ENCODE data around the gene GOLIM4. TPM values are rescaled to one million over a fixed set of nuclear protein-coding genes. Genes with fewer than 3 reads are reported as not detected.
A peak's percentile ranks its signal among the peaks of the same experiment; 100 is the strongest.

The GOLIM4 gene
- total and polyA plus RNA-seq, 2 of the 13 experiments (the other 11 are each of a cell fraction or from before 2014, with no cell fraction given) = 10.9 to 47.7 TPM

DNA sequence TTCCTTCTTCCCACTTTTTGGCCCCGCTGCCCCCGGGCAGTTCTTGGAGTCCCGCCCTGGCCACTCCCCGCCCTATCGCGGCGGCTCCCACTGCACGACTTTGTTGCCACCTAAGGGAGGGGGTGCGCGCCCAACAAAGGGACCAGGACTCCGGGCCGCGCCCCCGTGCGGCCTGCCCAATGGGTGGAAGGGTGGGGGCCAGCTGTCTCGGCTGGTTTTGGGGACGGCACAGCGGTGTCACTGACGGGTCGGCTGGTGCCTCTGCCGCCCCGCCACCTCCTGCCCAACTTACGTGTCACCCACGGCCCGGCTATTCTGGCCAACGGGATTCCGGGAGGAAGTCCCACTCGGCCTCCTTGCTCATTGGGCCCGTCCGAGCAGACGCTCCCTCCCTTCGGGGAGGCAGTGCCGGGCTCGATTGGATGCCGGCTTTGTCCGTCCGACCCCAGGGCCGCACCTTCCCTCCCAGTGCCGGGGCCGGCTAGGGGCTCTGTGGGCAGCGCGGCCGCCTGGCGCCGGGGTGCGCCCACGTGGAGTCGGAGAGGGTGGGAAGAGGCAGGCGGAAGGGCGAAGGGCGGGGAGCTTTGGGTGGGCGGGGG, at the start of gene GOLIM4 (continued):
- TF ChIP-seq JUND (CRISPR knock-in tag; IDR thresholded peaks at IDR 0.05) (no peak), MEF2D (CRISPR knock-in tag; IDR thresholded peaks at IDR 0.05) (peak; percentile 81; the same call in 1 of the 2 replicates), ZNF446 (CRISPR knock-in tag; IDR thresholded peaks at IDR 0.05) (no peak; the same call in 1 of the 2 replicates), SIN3B (IDR thresholded peaks at IDR 0.05; ENCODE audit: low read length) (no peak), PHB2 (IDR thresholded peaks at IDR 0.05; ENCODE audit: partially characterized antibody) (no peak), MBNL3 (CRISPR knock-in tag; conservative IDR thresholded peaks at IDR 0.05) (no peak), PHF21A (CRISPR knock-in tag; IDR thresholded peaks at IDR 0.05) (no peak), NFRKB (IDR thresholded peaks at IDR 0.05) (no peak), SMC3 (IDR thresholded peaks at IDR 0.05; ENCODE audit: low read length) (no peak), ARNT2 (CRISPR knock-in tag; IDR thresholded peaks at IDR 0.05; ENCODE audit: low read depth) (peak; percentile 80; the same call in 1 of the 2 replicates), ZMYM2 (CRISPR knock-in tag; IDR thresholded peaks at IDR 0.05) (peak; percentile 57; the same call in 1 of the 2 replicates)
- TF ChIP-seq, protein P1, sequence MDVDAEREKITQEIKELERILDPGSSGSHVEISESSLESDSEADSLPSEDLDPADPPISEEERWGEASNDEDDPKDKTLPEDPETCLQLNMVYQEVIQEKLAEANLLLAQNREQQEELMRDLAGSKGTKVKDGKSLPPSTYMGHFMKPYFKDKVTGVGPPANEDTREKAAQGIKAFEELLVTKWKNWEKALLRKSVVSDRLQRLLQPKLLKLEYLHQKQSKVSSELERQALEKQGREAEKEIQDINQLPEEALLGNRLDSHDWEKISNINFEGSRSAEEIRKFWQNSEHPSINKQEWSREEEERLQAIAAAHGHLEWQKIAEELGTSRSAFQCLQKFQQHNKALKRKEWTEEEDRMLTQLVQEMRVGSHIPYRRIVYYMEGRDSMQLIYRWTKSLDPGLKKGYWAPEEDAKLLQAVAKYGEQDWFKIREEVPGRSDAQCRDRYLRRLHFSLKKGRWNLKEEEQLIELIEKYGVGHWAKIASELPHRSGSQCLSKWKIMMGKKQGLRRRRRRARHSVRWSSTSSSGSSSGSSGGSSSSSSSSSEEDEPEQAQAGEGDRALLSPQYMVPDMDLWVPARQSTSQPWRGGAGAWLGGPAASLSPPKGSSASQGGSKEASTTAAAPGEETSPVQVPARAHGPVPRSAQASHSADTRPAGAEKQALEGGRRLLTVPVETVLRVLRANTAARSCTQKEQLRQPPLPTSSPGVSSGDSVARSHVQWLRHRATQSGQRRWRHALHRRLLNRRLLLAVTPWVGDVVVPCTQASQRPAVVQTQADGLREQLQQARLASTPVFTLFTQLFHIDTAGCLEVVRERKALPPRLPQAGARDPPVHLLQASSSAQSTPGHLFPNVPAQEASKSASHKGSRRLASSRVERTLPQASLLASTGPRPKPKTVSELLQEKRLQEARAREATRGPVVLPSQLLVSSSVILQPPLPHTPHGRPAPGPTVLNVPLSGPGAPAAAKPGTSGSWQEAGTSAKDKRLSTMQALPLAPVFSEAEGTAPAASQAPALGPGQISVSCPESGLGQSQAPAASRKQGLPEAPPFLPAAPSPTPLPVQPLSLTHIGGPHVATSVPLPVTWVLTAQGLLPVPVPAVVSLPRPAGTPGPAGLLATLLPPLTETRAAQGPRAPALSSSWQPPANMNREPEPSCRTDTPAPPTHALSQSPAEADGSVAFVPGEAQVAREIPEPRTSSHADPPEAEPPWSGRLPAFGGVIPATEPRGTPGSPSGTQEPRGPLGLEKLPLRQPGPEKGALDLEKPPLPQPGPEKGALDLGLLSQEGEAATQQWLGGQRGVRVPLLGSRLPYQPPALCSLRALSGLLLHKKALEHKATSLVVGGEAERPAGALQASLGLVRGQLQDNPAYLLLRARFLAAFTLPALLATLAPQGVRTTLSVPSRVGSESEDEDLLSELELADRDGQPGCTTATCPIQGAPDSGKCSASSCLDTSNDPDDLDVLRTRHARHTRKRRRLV (CRISPR knock-in tag; IDR thresholded peaks at IDR 0.05) = no peak
- TF ChIP-seq, protein P2, sequence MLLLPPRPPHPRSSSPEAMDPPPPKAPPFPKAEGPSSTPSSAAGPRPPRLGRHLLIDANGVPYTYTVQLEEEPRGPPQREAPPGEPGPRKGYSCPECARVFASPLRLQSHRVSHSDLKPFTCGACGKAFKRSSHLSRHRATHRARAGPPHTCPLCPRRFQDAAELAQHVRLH (CRISPR knock-in tag; IDR thresholded peaks at IDR 0.05; ENCODE audit: borderline replicate concordance, low read depth) = peak; percentile 56; the same call in 1 of the 2 replicates
- TF ChIP-seq, protein P3, sequence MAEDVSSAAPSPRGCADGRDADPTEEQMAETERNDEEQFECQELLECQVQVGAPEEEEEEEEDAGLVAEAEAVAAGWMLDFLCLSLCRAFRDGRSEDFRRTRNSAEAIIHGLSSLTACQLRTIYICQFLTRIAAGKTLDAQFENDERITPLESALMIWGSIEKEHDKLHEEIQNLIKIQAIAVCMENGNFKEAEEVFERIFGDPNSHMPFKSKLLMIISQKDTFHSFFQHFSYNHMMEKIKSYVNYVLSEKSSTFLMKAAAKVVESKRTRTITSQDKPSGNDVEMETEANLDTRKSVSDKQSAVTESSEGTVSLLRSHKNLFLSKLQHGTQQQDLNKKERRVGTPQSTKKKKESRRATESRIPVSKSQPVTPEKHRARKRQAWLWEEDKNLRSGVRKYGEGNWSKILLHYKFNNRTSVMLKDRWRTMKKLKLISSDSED (CRISPR knock-in tag; IDR thresholded peaks at IDR 0.05) = no peak
- TF ChIP-seq, protein P4, sequence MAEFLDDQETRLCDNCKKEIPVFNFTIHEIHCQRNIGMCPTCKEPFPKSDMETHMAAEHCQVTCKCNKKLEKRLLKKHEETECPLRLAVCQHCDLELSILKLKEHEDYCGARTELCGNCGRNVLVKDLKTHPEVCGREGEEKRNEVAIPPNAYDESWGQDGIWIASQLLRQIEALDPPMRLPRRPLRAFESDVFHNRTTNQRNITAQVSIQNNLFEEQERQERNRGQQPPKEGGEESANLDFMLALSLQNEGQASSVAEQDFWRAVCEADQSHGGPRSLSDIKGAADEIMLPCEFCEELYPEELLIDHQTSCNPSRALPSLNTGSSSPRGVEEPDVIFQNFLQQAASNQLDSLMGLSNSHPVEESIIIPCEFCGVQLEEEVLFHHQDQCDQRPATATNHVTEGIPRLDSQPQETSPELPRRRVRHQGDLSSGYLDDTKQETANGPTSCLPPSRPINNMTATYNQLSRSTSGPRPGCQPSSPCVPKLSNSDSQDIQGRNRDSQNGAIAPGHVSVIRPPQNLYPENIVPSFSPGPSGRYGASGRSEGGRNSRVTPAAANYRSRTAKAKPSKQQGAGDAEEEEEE (CRISPR knock-in tag; IDR thresholded peaks at IDR 0.05; ENCODE audit: borderline replicate concordance) = no peak
- TF ChIP-seq, protein P5, sequence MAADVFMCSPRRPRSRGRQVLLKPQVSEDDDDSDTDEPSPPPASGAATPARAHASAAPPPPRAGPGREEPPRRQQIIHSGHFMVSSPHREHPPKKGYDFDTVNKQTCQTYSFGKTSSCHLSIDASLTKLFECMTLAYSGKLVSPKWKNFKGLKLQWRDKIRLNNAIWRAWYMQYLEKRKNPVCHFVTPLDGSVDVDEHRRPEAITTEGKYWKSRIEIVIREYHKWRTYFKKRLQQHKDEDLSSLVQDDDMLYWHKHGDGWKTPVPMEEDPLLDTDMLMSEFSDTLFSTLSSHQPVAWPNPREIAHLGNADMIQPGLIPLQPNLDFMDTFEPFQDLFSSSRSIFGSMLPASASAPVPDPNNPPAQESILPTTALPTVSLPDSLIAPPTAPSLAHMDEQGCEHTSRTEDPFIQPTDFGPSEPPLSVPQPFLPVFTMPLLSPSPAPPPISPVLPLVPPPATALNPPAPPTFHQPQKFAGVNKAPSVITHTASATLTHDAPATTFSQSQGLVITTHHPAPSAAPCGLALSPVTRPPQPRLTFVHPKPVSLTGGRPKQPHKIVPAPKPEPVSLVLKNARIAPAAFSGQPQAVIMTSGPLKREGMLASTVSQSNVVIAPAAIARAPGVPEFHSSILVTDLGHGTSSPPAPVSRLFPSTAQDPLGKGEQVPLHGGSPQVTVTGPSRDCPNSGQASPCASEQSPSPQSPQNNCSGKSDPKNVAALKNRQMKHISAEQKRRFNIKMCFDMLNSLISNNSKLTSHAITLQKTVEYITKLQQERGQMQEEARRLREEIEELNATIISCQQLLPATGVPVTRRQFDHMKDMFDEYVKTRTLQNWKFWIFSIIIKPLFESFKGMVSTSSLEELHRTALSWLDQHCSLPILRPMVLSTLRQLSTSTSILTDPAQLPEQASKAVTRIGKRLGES (CRISPR knock-in tag; IDR thresholded peaks at IDR 0.05; ENCODE audit: borderline replicate concordance) = peak; percentile 28; the same call in 1 of the 2 replicates
- TF ChIP-seq, protein P6, sequence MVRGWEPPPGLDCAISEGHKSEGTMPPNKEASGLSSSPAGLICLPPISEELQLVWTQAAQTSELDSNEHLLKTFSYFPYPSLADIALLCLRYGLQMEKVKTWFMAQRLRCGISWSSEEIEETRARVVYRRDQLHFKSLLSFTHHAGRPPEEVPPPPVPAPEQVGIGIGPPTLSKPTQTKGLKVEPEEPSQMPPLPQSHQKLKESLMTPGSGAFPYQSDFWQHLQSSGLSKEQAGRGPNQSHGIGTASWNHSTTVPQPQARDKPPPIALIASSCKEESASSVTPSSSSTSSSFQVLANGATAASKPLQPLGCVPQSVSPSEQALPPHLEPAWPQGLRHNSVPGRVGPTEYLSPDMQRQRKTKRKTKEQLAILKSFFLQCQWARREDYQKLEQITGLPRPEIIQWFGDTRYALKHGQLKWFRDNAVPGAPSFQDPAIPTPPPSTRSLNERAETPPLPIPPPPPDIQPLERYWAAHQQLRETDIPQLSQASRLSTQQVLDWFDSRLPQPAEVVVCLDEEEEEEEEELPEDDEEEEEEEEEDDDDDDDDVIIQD (CRISPR knock-in tag; IDR thresholded peaks at IDR 0.05; ENCODE audit: low read depth) = peak; percentile 25; the same call in 1 of the 2 replicates

Data from HepG2 (cell line).